ENCODE measurements around the gene PTPRD. TPM values are rescaled to one million over a fixed set of nuclear protein-coding genes. Genes with fewer than 3 reads are reported as not detected.

Gene PTPRD
- total RNA-seq, 1 experiment from 2014 or later, result 32.5 TPM

DNA sequence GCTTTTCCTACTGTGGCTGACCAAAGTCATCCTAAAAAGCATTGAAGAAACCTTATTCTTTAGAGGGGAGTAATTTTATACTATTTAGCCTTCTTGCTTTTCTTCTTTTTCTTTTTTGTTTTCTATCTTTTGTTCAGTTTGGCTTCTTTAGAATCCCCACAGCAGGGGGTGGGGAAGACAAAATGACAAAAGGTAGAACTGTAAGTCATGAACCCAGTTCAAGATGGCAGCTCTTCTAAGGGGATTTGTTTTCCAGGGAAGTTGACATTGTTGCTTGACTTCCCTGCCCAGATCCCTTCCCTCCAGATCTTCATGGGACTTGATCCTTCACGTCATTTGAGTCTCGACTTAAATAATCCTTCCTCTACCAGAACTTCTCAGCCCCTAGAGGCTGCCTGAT is 2120.8 kb downstream of the PTPRD start:
- no CpG with 5 or more reads among the region's 2 CpGs for WGBS (ENCODE audit: extremely low coverage, insufficient read length, low lambda C conversion rate)
- Histone ChIP-seq H3K4me2 (ENCODE audit: insufficient read depth, insufficient read length, low read length) (no peak overlapping the region), H3K4ac (ENCODE audit: low read depth, low read length) (no peak overlapping the region), H4K20me1 (ENCODE audit: control insufficient read depth, insufficient read depth, insufficient read length) (no peaks in the 10 kb centered on the region), H3K9ac (ENCODE audit: extremely low read depth, insufficient read length, low read length) (no peak overlapping the region), H4K91ac (ENCODE audit: insufficient read length, low read depth, low read length) (no peak overlapping the region), H2BK20ac (ENCODE audit: low read depth, low read length, poor library complexity, severe bottlenecking) (no peak overlapping the region), H3K27me3 (ENCODE audit: insufficient read depth, low read length) (no peaks in the 10 kb centered on the region), H2AK5ac (ENCODE audit: insufficient read length, low read length) (no peak overlapping the region), H3K23me2 (ENCODE audit: insufficient read length, low read depth, low read length, poor library complexity, severe bottlenecking) (no peaks in the 10 kb centered on the region), H3K4me1 (ENCODE audit: insufficient read depth, low read length) (no peaks in the 10 kb centered on the region), H4K5ac (ENCODE audit: insufficient read length, low read depth, low read length) (no peak overlapping the region), H4K8ac (replicated peaks; ENCODE audit: insufficient read length, low read depth, low read length) (no peak overlapping the region), H3K79me2 (ENCODE audit: insufficient read depth, low read length) (no peaks in the 10 kb centered on the region), H2BK15ac (ENCODE audit: low read depth, low read length) (no peak overlapping the region), H2BK5ac (ENCODE audit: insufficient read length, low read length) (no peak overlapping the region), H3K27ac (ENCODE audit: insufficient read length, low read depth, low read length) (no peak overlapping the region), H2BK12ac (ENCODE audit: insufficient read length, low read depth, low read length) (no peak overlapping the region), H3K18ac (ENCODE audit: insufficient read length, low read depth, low read length) (no peak overlapping the region), H3K14ac (ENCODE audit: insufficient read depth, low read length) (no peak overlapping the region), H3K56ac (ENCODE audit: insufficient read length, low read depth, low read length) (no peak overlapping the region), H3K9me3 (ENCODE audit: control insufficient read depth, low read depth, low read length) (no peaks in the 10 kb centered on the region), H2AFZ (ENCODE audit: low read length) (no peak overlapping the region), H3K79me1 (ENCODE audit: insufficient read depth, low read depth, low read length, poor library complexity, severe bottlenecking) (no peaks in the 10 kb centered on the region), H2BK120ac (ENCODE audit: low read depth, low read length, poor library complexity, severe bottlenecking) (no peak overlapping the region), H3K23ac (ENCODE audit: insufficient read length, low read depth, low read length) (no peak overlapping the region), H3T11ph (ENCODE audit: low read length) (no peak overlapping the region)
- peak overlapping the region in 2 of 3 experiments; percentile 45 to 73; a peak in 4 of 7 replicates for H3K27ac Mint-ChIP-seq
- H3K4me3 Mint-ChIP-seq, result no peak overlapping the region
- no peak for TF ChIP-seq CTCF (conservative IDR thresholded peaks at IDR 0.05)
- no peaks in the 10 kb centered on the region for H3K9me3 Mint-ChIP-seq
- H3K4me1 Mint-ChIP-seq, result peaks cover 9 to 16% of the 10 kb centered on the region in 2 experiments
- H3K27me3 Mint-ChIP-seq (ENCODE audit: low read depth), result no peaks in the 10 kb centered on the region
- no peaks in the 10 kb centered on the region; a peak in 1 of 7 replicates for H3K36me3 Mint-ChIP-seq (ENCODE audit: insufficient read depth in 1 of 3, low read depth in 3 of 3)
- DNase-seq, result no peak

Data from H9 (cell line).